ENCODE measurements around the gene FLNB.

The FLNB gene

DNA sequence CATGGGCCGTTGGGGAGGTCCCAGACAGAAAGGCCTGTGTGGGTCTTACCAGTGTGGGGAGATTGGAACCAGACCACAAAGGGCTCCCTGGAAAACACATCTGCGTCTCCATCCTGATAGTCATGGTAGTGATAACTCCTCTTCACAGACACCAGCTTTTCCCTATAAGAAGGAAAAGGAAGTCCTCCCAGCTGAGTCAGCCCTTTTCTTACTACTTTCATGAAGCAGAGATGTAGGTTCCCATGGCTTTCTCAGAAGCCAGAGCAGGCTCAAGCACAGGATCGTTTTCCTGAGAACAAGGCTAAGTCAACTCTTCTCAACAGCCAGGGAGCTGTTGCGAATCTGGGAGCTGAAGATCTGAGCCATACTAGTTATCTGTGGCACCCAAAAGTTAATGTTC lies 196.5 kb downstream of the FLNB start:
- peaks cover 15% of the 10 kb centered on the region for H3K4me1 Mint-ChIP-seq (ENCODE audit: low read depth)
- H3K27me3 Mint-ChIP-seq = peaks cover 4% of the 10 kb centered on the region

DNA sequence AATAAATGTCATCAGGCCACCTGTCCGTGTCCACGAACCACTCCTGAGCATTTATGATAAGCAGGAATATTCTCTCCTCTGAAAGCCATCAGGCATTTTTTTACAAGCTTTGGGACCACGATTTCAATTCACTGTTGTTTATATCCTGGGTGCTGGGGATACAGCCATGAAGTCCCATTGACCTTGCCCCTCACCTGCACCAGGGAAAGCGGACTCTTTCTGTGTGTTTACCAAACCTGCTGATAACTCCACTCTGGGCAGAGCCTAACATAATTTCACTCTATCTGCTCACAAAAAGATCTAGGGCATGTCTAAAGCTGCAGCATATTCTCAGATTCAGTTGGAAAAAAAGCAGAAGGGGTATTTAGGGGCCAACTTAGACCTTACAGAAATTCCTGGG lies 197.8 kb downstream of the FLNB start:
- no peak overlapping the region for H3K4me3 Mint-ChIP-seq

More for the DNA sequence above, 196.5 kb downstream of the FLNB start:
- Mint-ChIP-seq H3K36me3 (peaks cover 6% of the 10 kb centered on the region), H3K27ac (no peak overlapping the region), H3K4me3 (no peak overlapping the region), H3K9me3 (ENCODE audit: low read depth) (peaks cover 4% of the 10 kb centered on the region)

GRCh38 chr3:58206406-58207011 lies 198.3 kb downstream of the FLNB start:
- Mint-ChIP-seq H3K27me3 (peaks cover 5% of the 10 kb centered on the region), H3K9me3 (ENCODE audit: low read depth) (peaks cover under 1% of the 10 kb centered on the region), H3K4me1 (ENCODE audit: low read depth) (peaks cover 5% of the 10 kb centered on the region), H3K36me3 (peaks cover 4% of the 10 kb centered on the region), H3K4me3 (no peak overlapping the region), H3K27ac (peak overlapping the region; percentile 16)

More for the DNA sequence above, 197.8 kb downstream of the FLNB start:
- Mint-ChIP-seq H3K27ac (peak overlapping the region; percentile 16), H3K9me3 (ENCODE audit: low read depth) (peaks cover 4% of the 10 kb centered on the region), H3K36me3 (peaks cover 6% of the 10 kb centered on the region), H3K27me3 (peaks cover 5% of the 10 kb centered on the region), H3K4me1 (ENCODE audit: low read depth) (peaks cover 10% of the 10 kb centered on the region)

DNA sequence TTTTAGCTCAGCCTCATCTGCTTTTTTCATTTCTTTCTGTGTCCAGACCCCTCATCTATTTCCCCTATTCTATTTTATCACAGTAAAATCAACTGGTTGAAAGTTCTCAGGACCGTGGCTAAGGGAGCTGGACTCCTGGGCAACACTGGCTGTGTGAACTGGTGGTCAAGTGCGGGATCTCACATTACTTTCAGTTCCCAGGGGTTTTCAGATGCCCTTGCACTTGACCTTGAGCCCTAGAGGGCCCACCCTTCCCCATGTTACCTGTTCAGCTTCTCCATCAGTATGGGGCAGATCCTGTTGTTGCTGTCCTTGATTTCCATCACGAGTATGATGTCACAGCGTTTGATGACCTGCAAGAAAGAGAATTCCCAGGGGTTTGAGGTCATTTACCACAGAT lies 199.7 kb downstream of the FLNB start:
- H3K9me3 Mint-ChIP-seq (ENCODE audit: low read depth) = no peaks in the 10 kb centered on the region

DNA sequence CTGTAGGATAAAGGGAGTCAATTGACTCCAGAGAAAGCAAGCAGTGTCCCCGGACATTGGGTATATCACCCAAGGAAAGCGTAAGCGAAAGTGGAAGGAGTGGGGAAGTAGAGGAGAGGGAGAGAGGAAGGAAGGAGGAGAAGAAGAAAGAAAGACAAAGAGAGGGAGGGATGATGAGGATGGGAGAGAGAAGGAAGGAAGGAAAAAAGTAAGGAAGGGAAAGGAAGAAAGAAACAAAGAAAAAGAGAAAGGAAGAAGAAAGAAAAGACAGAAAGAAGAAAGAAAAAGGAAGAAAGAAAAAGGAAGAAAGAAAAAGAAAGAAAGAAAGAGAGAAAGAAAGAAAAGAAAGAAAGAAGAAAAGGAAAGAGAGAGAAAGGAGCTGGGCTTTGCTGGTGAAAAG lies 201.7 kb downstream of the FLNB start:
- H3K9me3 Mint-ChIP-seq (ENCODE audit: low read depth) = no peaks in the 10 kb centered on the region
- H3K27ac Mint-ChIP-seq = no peak overlapping the region
- H3K36me3 Mint-ChIP-seq = no peaks in the 10 kb centered on the region
- no peak overlapping the region for H3K4me3 Mint-ChIP-seq
- H3K4me1 Mint-ChIP-seq (ENCODE audit: low read depth) = peaks cover 12% of the 10 kb centered on the region
- H3K27me3 Mint-ChIP-seq = peaks cover 3% of the 10 kb centered on the region

More for the DNA sequence above, 199.7 kb downstream of the FLNB start:
- Mint-ChIP-seq H3K27me3 (peaks cover 5% of the 10 kb centered on the region), H3K4me3 (no peak overlapping the region), H3K4me1 (ENCODE audit: low read depth) (peaks cover 4% of the 10 kb centered on the region), H3K27ac (no peak overlapping the region), H3K36me3 (peaks cover 2% of the 10 kb centered on the region)

DNA sequence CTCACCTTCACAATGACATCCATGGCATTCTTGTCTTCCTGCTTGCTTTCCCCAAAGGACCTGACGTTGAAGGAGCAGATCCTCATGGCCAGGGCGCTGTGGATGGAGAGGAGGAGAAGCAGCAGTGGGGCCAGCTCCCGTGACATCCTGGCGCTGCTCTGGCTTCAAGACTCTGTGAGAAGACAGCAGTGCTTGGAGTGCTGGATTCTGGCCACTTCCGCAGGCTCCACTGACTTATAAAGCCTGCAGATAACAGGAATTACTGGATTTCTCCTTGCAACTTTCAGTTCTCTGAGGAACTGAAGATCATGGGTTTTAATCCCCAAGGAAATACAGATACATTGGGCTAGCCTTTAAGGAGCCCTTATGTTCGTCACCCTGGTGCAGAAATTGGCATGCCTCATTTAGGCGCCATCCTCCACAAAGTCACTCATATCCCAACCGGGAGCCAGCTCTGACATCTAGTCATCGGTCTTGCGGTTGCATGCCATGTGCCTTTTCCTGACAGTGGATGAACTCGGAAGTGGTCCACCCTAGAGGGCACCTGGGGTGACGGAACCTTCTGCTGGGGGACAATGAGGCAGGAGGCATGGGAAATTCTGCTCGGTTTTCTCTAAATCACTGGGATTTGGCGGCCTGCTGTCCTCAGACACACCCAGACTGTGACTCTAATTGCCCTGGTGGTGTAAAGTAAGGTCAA lies 202.7 kb downstream of the FLNB start, which contains the start of gene DNASE1L3:
Gene DNASE1L3 (minus strand): TSS at position 212 of the 700 bp plus-strand sequence. CDS start 66 bp downstream, at position 146.
- Mint-ChIP-seq H3K36me3 (no peaks in the 10 kb centered on the region), H3K27ac (no peak within 1 kb of the TSS), H3K4me3 (no peak within 1 kb of the TSS), H3K4me1 (ENCODE audit: low read depth) (peaks cover 16% of the 10 kb centered on the region), H3K27me3 (peaks cover 3% of the 10 kb centered on the region), H3K9me3 (ENCODE audit: low read depth) (no peaks in the 10 kb centered on the region)

DNA sequence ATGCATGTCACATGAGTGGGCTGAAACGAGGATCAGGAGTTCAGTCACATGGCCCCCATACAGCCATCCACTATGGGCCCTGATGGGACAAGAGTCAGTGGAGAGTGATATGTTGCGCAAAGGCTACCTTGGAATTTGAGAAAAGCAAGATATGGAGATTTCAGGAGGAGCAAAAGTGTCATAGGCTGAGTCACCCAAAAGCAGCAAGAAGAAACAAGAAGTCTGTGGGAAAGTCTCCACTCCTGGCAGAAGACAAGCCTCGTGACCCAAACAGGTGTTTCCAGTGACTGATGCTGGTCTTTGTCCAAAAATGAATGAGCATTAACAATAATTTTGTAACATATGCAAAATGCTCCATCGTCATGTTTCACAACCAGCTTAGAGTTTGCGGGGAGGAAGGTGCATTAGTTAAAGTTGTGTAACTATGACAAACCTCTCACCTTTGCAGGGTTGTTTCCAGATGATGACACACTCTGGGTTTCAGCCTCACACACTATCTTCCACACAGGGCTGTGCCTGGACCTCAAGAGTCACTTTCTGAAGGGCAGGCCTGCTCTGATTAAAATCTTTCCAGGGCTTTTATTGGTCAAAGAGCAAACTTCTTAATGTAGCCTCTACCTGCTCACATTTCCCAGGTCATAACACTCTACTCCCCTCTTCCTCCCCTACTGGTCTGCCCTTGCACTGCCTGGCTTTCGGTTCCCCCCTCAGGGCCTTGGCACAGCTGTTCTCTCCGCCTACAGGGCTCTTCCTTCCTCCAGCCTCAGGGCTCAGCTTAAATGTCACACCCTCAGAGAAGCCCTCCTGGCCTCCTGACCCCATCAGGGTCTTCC lies 206.5 kb downstream of the FLNB start:
- peaks cover 18% of the 10 kb centered on the region for H3K4me1 Mint-ChIP-seq (ENCODE audit: low read depth)
- peaks cover 3% of the 10 kb centered on the region for H3K27me3 Mint-ChIP-seq
- no peaks in the 10 kb centered on the region for H3K9me3 Mint-ChIP-seq (ENCODE audit: low read depth)
- H3K27ac Mint-ChIP-seq = peak overlapping the region; percentile 74
- no peak overlapping the region for H3K4me3 Mint-ChIP-seq
- no peaks in the 10 kb centered on the region for H3K36me3 Mint-ChIP-seq

- Mint-ChIP-seq H3K27ac (peak overlapping the region; percentile 74), H3K9me3 (ENCODE audit: low read depth) (no peaks in the 10 kb centered on the region), H3K36me3 (no peaks in the 10 kb centered on the region), H3K4me3 (no peak overlapping the region), H3K27me3 (peaks cover 2% of the 10 kb centered on the region), H3K4me1 (ENCODE audit: low read depth) (peaks cover 18% of the 10 kb centered on the region)
These were observed 207.2 kb downstream of the FLNB start for GRCh38 chr3:58215317-58216025.

DNA sequence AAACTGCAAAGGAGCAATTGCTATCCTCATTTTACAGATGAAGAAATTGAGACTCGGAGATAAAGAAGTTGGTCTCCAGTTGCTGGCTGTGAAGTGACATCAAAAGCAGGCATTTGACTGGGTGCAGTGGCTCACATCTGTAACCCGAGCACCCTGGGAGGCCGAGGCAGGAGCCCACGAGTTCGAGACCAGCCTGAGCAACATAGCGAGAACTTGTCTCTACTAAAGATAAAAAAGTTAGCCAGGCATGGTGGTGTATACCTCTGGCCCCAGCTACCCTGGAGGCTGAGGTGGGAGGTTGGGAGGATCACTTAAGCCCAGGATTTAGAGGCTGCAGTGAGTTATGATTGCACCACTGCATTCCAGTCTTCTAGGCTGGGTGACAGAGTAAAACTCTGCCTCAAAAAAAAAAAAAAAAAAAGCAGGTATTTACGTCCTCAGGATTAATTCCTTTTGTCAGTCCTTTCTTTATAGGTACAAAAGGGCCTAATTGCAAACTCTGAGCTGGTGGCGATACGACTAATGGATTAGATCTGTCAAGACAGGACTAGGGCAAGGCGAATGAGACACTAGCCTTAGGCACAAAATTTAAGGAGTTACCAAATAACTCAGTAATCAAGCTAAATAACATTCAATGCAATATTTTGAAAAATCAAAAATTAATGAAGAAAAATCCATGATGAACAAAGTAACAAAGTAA lies 208.4 kb downstream of the FLNB start:
- H3K9me3 Mint-ChIP-seq (ENCODE audit: low read depth) = no peaks in the 10 kb centered on the region

DNA sequence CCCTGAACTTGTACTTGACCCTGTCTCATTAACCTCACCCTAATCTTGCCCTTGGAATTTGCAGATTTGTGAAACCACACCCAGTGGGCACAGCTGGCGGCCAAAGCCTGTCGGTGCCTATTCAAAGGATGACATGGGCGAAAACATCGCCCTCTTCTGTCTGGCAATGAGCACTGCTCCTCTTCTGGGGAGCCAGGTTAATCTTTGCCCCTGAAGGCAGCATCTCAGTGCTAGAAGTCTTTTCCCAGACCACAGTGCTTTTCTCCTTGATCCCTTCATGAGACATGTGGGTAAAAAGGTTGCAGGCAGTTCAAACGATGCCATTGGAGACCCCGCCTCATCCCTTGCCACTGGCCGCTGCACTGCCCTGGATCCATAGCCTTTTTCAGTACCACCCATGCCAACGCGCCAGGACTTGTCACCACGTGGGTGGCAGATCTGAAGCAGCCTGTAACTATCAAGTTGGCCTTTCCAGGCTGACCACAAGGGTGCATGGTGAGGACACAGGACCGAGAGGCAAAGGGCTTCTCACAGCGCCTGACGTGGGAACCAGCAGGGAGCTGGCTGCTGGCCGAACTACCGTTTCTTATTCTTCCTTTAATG lies 209.1 kb downstream of the FLNB start:
- Mint-ChIP-seq H3K4me1 (ENCODE audit: low read depth) (peaks cover 18% of the 10 kb centered on the region), H3K4me3 (peak overlapping the region; percentile 30), H3K36me3 (no peaks in the 10 kb centered on the region), H3K9me3 (ENCODE audit: low read depth) (no peaks in the 10 kb centered on the region), H3K27me3 (peaks cover 2% of the 10 kb centered on the region), H3K27ac (no peak overlapping the region)

More for the DNA sequence above, 208.4 kb downstream of the FLNB start:
- Mint-ChIP-seq H3K27ac (no peak overlapping the region), H3K27me3 (peaks cover 2% of the 10 kb centered on the region), H3K4me3 (no peak overlapping the region), H3K4me1 (ENCODE audit: low read depth) (peaks cover 18% of the 10 kb centered on the region), H3K36me3 (no peaks in the 10 kb centered on the region)

DNA sequence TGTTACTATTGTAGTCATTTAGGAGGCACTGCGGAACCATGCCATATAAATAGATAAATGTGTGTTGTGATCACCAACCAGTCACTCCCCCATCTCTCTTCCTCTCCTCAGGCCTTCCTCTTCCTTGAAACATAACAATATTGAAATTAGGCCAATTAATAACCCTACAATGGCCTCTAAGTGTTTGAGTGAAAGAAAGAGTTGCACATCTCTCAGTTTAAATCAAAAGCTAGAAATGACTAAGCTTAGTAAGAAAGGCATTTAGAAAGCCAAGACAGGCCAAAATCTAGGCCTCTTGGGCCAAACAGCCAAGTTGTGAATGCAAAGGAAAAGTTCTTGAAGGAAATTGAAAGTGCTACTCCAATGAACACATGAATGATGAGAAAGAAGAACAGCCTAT lies 210.7 kb downstream of the FLNB start:
- Mint-ChIP-seq H3K9me3 (ENCODE audit: low read depth) (no peaks in the 10 kb centered on the region), H3K27ac (no peak overlapping the region), H3K27me3 (peaks cover 2% of the 10 kb centered on the region), H3K4me1 (ENCODE audit: low read depth) (peaks cover 18% of the 10 kb centered on the region), H3K36me3 (no peaks in the 10 kb centered on the region), H3K4me3 (no peak overlapping the region)

Data from activated naive CD8-positive, alpha-beta T cell (primary cell).